Colonic mucosa (tissue), 4 donors: Measurements from ENCODE around the gene TRAP1. TPM values are rescaled to one million over a fixed set of nuclear protein-coding genes. Genes with fewer than 3 reads are reported as not detected.

Source experiments
- DNase-seq: peaks from one replicate; pipeline ENCODE4 v3.0.0-alpha.2; 2020
- H3K27ac ChIP-seq: fragments of 200-600 bp; one replicate; pipeline ENCODE4 v1.8.0; 2021
- H3K27me3 ChIP-seq: fragments of 200-600 bp; one replicate; pipeline ENCODE4 v1.8.0; 2021
- H3K36me3 ChIP-seq: fragments of 200-600 bp; one replicate; pipeline ENCODE4 v1.8.0; 2021
- H3K4me1 ChIP-seq: fragments of 200-600 bp; one replicate; pipeline ENCODE4 v1.8.0; 2021; ENCODE audit warnings: mild to moderate bottlenecking
- H3K4me3 ChIP-seq: fragments of 200-600 bp; one replicate; pipeline ENCODE4 v1.8.0; 2021
- H3K9ac ChIP-seq, 2 donors: one replicate each; pipeline ENCODE4 v1.7.0; 2013; ENCODE audit warnings: control low read depth in 2 of 2, low read depth in 2 of 2, low read length in 2 of 2
- H3K9me3 ChIP-seq: fragments of 200-600 bp; one replicate; pipeline ENCODE4 v1.8.0; 2021
- intact Hi-C: fragments of 100-400 bp; cut with DNase I; formaldehyde crosslinking; loops from one replicate; pipeline ENCODE4 v1.14.1; 2022
- total RNA-seq, 2 donors: library from RNA; stranded (reverse); fragmentation: NEBNext Ultra II Directional in 1 of 2; extraction: Animal tissue kit (Norgen Biotek cat#: 25700) in 1 of 2; gene quantifications; one replicate each; pipeline ENCODE4 v1.2.1, GENCODE V29; 2021
- TF ChIP-seq, protein P1 (sequence below): fragments of 200-600 bp; IDR thresholded peaks from one replicate; pipeline ENCODE4 v1.8.0; 2022; ENCODE audit warnings: antibody characterized with exemption, mild to moderate bottlenecking
- donor health status: healthy.
- donor health status: DM: no; HTN: no; CAD: no.
- donor health status: DM: no; HTN: no; CAD: no.

TRAP1 gene
- total RNA-seq, 2 donors from 2014 or later: 75.0 to 165 TPM

DNA sequence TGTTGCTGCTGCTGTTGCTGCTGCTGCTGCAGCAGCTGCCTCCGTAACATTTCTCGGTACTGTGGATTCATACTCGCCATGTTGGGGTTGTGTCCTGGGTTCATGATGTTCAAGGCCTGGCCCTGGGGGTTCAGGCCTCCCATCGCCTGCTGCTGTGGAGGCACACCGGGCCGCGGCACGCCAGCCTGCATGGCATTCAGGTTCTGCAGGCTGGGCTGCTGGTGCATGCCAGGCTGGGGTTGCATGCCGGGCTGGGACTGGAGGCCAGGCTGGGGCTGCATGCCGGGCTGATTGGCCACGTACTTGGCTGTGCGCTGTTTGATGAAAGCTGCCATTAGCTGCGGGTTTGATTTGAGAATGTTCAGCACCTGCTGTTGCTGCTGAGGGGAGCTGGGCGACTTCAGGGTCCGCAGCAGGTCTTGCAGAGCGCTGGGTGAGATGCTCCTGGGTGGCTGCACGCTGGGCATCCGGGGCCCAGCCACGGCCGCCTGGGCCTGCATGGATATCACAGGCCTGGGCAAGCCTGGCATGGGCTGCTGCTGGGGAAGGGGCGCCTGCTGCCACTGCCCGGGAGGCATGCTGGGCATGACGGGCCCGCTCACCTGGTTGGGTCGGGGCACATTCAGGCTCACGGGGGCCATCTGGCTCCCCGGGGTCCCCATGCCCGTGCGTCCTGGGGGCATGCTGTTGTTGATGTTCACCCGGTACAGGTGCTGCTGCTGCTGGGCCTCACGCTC is 11.3 kb upstream of the TRAP1 start:
- Histone ChIP-seq H3K36me3 (peaks cover 24% of the 10 kb centered on the region), H3K4me3 (no peak overlapping the region), H3K9me3 (no peaks in the 10 kb centered on the region), H3K27me3 (no peaks in the 10 kb centered on the region), H3K27ac (no peak overlapping the region), H3K9ac (no peak overlapping the region), H3K4me1 (no peaks in the 10 kb centered on the region)
- TF ChIP-seq, protein P1, sequence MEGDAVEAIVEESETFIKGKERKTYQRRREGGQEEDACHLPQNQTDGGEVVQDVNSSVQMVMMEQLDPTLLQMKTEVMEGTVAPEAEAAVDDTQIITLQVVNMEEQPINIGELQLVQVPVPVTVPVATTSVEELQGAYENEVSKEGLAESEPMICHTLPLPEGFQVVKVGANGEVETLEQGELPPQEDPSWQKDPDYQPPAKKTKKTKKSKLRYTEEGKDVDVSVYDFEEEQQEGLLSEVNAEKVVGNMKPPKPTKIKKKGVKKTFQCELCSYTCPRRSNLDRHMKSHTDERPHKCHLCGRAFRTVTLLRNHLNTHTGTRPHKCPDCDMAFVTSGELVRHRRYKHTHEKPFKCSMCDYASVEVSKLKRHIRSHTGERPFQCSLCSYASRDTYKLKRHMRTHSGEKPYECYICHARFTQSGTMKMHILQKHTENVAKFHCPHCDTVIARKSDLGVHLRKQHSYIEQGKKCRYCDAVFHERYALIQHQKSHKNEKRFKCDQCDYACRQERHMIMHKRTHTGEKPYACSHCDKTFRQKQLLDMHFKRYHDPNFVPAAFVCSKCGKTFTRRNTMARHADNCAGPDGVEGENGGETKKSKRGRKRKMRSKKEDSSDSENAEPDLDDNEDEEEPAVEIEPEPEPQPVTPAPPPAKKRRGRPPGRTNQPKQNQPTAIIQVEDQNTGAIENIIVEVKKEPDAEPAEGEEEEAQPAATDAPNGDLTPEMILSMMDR: no peak
- intact Hi-C loops: no loop called here
- DNase-seq: no peak

DNA sequence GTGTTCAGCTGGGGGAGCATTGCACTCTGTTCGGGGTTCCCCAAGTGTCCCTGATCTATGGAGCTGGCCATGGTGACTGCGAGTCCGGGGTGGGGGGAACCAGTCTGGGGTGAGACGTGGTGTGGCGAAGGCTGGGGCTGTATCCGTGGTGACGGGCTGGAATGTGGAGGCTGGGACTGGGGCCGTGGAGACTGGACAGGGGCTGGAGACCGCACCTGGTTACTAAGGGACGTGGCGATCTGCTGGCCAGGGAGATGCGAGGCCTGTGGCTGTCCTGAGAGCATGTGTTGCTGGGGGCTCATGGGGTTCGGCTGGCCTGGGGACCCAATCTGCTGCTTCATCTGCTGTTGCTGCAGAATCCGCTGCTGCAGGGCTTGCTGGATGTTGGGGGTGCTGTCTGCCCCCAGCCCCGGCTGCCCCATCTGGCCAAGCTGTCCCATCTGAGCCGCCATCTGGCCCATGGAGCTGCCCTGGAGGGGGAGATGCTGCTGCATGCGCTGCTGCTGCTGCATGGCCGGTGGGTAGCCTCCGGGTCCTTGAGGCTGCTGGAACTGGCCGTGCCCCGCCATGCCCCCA is 10.6 kb upstream of the TRAP1 start:
- Histone ChIP-seq H3K36me3 (peaks cover 24% of the 10 kb centered on the region), H3K9ac (no peak overlapping the region), H3K27ac (no peak overlapping the region), H3K4me3 (no peak overlapping the region), H3K9me3 (no peaks in the 10 kb centered on the region), H3K27me3 (no peaks in the 10 kb centered on the region), H3K4me1 (no peaks in the 10 kb centered on the region)
- TF ChIP-seq, protein P1: no peak
- DNase-seq: no peak
- intact Hi-C loops: no loop called here

DNA sequence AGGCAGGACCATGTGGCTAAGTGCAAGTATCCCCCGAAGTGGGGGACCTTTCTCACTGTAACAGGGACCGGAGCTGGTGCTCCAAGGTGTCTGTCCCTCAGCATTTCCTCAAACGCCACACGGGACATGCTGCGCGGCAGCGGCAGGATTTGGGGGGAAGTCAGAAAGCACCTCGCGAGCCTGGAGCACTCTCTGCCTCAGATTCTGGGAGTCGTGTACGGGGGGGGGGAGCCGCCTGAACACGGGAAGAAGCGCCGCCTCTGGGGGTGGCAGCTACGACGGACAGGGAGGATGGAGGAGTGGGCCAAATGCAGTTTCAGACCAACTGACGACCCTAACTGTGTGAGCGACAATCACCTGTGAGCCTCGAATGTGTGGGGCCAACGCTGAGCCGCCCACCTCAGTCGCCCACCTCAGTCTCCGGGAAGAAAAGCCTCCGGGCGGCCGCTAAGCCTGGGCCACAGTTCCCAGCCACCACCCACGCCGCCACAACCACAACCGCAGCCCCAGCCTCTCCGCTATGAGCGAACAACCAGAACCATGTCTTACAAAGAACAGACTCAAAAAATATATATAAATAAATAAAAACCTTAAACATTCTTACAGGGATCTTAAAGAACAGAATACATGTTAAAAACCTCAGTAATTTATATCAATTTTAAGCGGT is 8.8 kb upstream of the TRAP1 start:
- intact Hi-C loops: no loop called here
- DNase-seq: no peak
- TF ChIP-seq, protein P1: no peak
- Histone ChIP-seq H3K9me3 (no peaks in the 10 kb centered on the region), H3K27ac (no peak overlapping the region), H3K4me3 (no peak overlapping the region), H3K27me3 (no peaks in the 10 kb centered on the region), H3K9ac (no peak overlapping the region), H3K36me3 (peaks cover 22% of the 10 kb centered on the region), H3K4me1 (no peaks in the 10 kb centered on the region)

DNA sequence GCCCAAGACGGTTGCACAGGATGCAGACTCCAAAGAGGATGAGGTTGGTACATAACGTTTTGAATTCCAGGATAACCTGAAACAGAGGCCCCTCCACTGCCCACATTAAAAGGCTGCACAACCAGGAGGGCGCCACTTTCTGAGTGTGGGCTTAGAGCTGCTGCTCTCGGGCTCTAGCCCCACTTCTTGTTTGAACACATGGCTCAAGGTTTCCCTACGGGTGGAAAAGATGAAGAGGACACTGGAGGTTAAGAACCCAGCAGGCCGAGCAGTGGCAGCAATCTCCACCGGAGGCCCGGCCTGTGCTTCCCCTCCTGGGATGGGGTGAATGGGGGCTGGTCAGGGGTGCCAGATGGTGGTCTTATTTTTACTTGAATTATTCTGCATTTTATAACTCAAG is 8.0 kb upstream of the TRAP1 start:
- TF ChIP-seq, protein P1: no peak
- intact Hi-C loops: no loop called here

DNA sequence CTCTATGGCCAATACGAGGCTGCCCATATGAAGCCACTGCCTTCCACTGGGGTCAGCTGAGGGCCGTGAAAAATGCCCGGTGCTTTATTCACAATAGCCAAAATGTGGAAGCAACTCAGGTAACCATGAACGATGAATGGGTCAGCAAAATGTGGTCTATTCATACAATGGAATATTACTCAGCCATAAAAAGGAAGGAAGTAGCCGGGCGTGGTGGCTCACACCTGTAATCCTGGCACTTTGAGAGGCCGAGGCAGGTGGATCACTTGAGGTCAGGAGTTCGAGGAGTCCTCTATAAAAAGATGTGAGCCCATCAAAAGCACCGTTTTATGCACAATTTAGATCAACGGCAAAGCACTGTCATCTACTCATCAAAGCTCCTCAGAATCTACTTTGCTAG is 5.2 kb upstream of the TRAP1 start:
- Histone ChIP-seq H3K9ac (no peak overlapping the region), H3K4me1 (no peaks in the 10 kb centered on the region), H3K9me3 (no peaks in the 10 kb centered on the region), H3K36me3 (no peaks in the 10 kb centered on the region), H3K4me3 (no peak overlapping the region), H3K27ac (no peak overlapping the region), H3K27me3 (no peaks in the 10 kb centered on the region)
- no peak for DNase-seq
- TF ChIP-seq, protein P1: no peak
- intact Hi-C loops: no loop called here

More for the DNA sequence above, 8.0 kb upstream of the TRAP1 start:
- H3K4me3 ChIP-seq: no peak overlapping the region
- H3K27ac ChIP-seq: no peak overlapping the region
- no peaks in the 10 kb centered on the region for H3K4me1 ChIP-seq
- H3K9ac ChIP-seq: no peak overlapping the region
- H3K36me3 ChIP-seq: peaks cover 13% of the 10 kb centered on the region
- no peaks in the 10 kb centered on the region for H3K9me3 ChIP-seq
- no peaks in the 10 kb centered on the region for H3K27me3 ChIP-seq
- DNase-seq: no peak
